H9 (cell line): ENCODE results near the gene KRTAP5-10. TPM values are rescaled to one million over a fixed set of nuclear protein-coding genes. Genes with fewer than 3 reads are reported as not detected.
A peak's percentile ranks its signal among the peaks of the same experiment; 100 is the strongest.
"Not testable (repeated sequence)": the region's sequence is repeated elsewhere in the genome, so short reads cannot be mapped to it uniquely, and the experiment has no call there.

Experiments used
- DNase-seq: peaks from one replicate; pipeline ENCODE4 v3.0.0-alpha.2; 2017
- H2AFZ ChIP-seq: one replicate; pipeline ENCODE4 v1.6.1; 2013; ENCODE audit warnings: mild to moderate bottlenecking, low read length, control low read depth, moderate library complexity
- H2AK5ac ChIP-seq: 2 replicates; pipeline ENCODE4 v1.6.1; 2013; ENCODE audit warnings: low read length, control low read depth, mixed read lengths; ENCODE audit not compliant: insufficient read length
- H2BK120ac ChIP-seq: one replicate; pipeline ENCODE4 v1.6.1; 2013; ENCODE audit warnings: low read depth, mild to moderate bottlenecking, low read length, control low read depth, inconsistent platforms; ENCODE audit not compliant: poor library complexity, severe bottlenecking
- H2BK12ac ChIP-seq: 2 replicates; pipeline ENCODE4 v1.6.1; 2013; ENCODE audit warnings: low read length, control low read depth, mixed read lengths, low read depth; ENCODE audit not compliant: insufficient read length
- H2BK15ac ChIP-seq: 2 replicates; pipeline ENCODE4 v1.6.1; 2013; ENCODE audit warnings: low read depth, low read length, control low read depth
- H2BK20ac ChIP-seq: one replicate; pipeline ENCODE4 v1.6.1; 2013; ENCODE audit warnings: low read depth, mild to moderate bottlenecking, low read length, control low read depth, inconsistent platforms; ENCODE audit not compliant: poor library complexity, severe bottlenecking
- H2BK5ac ChIP-seq: 2 replicates; pipeline ENCODE4 v1.6.1; 2013; ENCODE audit warnings: low read length, control low read depth, mixed read lengths; ENCODE audit not compliant: insufficient read length
- H3K14ac ChIP-seq: 2 replicates; pipeline ENCODE4 v1.6.1; 2013; ENCODE audit warnings: low read length, control low read depth; ENCODE audit not compliant: insufficient read depth
- H3K18ac ChIP-seq: 2 replicates; pipeline ENCODE4 v1.6.1; 2013; ENCODE audit warnings: low read depth, mild to moderate bottlenecking, mixed read lengths, low read length, control low read depth; ENCODE audit not compliant: insufficient read length
- H3K23ac ChIP-seq: 2 replicates; pipeline ENCODE4 v1.6.1; 2013; ENCODE audit warnings: low read length, control low read depth, mixed read lengths, low read depth; ENCODE audit not compliant: insufficient read length
- H3K23me2 ChIP-seq: 2 replicates; pipeline ENCODE4 v1.6.1; 2013; ENCODE audit warnings: low read depth, mild to moderate bottlenecking, mixed read lengths, low read length, control low read depth; ENCODE audit not compliant: insufficient read length, poor library complexity, severe bottlenecking
- H3K27ac ChIP-seq: 2 replicates; pipeline ENCODE4 v1.5.1; 2013; ENCODE audit warnings: low read length, control low read depth, mixed read lengths, low read depth; ENCODE audit not compliant: insufficient read length
- H3K27me3 ChIP-seq: 2 replicates; pipeline ENCODE4 v1.6.1; 2013; ENCODE audit warnings: low read length, control low read depth, inconsistent platforms; ENCODE audit not compliant: insufficient read depth
- H3K4ac ChIP-seq: 2 replicates; pipeline ENCODE4 v1.6.1; 2013; ENCODE audit warnings: low read depth, mild to moderate bottlenecking, control low read depth, inconsistent platforms, low read length, moderate library complexity
- H3K4me1 ChIP-seq: 2 replicates; pipeline ENCODE4 v1.6.1; 2013; ENCODE audit warnings: low read length, control low read depth, inconsistent platforms; ENCODE audit not compliant: insufficient read depth
- H3K4me2 ChIP-seq: 2 replicates; pipeline ENCODE4 v1.6.1; 2013; ENCODE audit warnings: low read length, control low read depth, mixed read lengths; ENCODE audit not compliant: insufficient read length, insufficient read depth
- H3K56ac ChIP-seq: 2 replicates; pipeline ENCODE4 v1.6.1; 2013; ENCODE audit warnings: low read depth, mild to moderate bottlenecking, mixed read lengths, low read length, control low read depth; ENCODE audit not compliant: insufficient read length
- H3K79me1 ChIP-seq: 2 replicates; pipeline ENCODE4 v1.6.1; 2013; ENCODE audit warnings: low read depth, mild to moderate bottlenecking, moderate library complexity, low read length, control low read depth, inconsistent platforms; ENCODE audit not compliant: insufficient read depth, poor library complexity, severe bottlenecking
- H3K79me2 ChIP-seq: 2 replicates; pipeline ENCODE4 v1.6.1; 2013; ENCODE audit warnings: low read length, control low read depth, inconsistent platforms; ENCODE audit not compliant: insufficient read depth
- H3K9ac ChIP-seq: 2 replicates; pipeline ENCODE4 v1.6.1; 2013; ENCODE audit warnings: low read length, control low read depth, mixed read lengths; ENCODE audit not compliant: insufficient read length; ENCODE audit errors: extremely low read depth
- H3K9me3 ChIP-seq: one replicate; pipeline ENCODE4 v1.6.1; 2013; ENCODE audit warnings: low read depth, low read length, inconsistent platforms; ENCODE audit not compliant: control insufficient read depth
- H3T11ph ChIP-seq: one replicate; pipeline ENCODE4 v1.6.1; 2013; ENCODE audit warnings: mild to moderate bottlenecking, low read length, control low read depth, inconsistent platforms
- H4K20me1 ChIP-seq: one replicate; pipeline ENCODE4 v1.6.1; 2013; ENCODE audit not compliant: control insufficient read depth, insufficient read length, insufficient read depth
- H4K5ac ChIP-seq: 2 replicates; pipeline ENCODE4 v1.6.1; 2013; ENCODE audit warnings: low read depth, mild to moderate bottlenecking, mixed read lengths, low read length, control low read depth; ENCODE audit not compliant: insufficient read length
- H4K8ac ChIP-seq: replicated peaks from 2 replicates; pipeline ENCODE4 v1.6.1; 2013; ENCODE audit warnings: low read length, control low read depth, mixed read lengths, low read depth; ENCODE audit not compliant: insufficient read length
- H4K91ac ChIP-seq: 2 replicates; pipeline ENCODE4 v1.6.1; 2013; ENCODE audit warnings: low read depth, mild to moderate bottlenecking, moderate library complexity, mixed read lengths, low read length, control low read depth; ENCODE audit not compliant: insufficient read length
- H3K27ac Mint-ChIP-seq, 3 experiments: 2 replicates in 2 of 3; 3 replicates in 1 of 3; pipeline ENCODE4 v1.8.0; 2020 to 2021; ENCODE audit warnings: mixed read lengths in 3 of 3, mild to moderate bottlenecking in 1 of 3, moderate library complexity in 1 of 3
- H3K27me3 Mint-ChIP-seq: 2 replicates; pipeline ENCODE4 v1.8.0; 2021; ENCODE audit warnings: low read depth, mild to moderate bottlenecking, moderate library complexity, mixed read lengths
- H3K36me3 Mint-ChIP-seq, 3 experiments: 2 replicates in 2 of 3; 3 replicates in 1 of 3; pipeline ENCODE4 v1.8.0; 2020 to 2021; ENCODE audit warnings: low read depth in 3 of 3, mixed read lengths in 3 of 3; ENCODE audit not compliant: insufficient read depth in 1 of 3
- H3K4me1 Mint-ChIP-seq, 2 experiments: 2 replicates each; pipeline ENCODE4 v1.8.0; 2020; ENCODE audit warnings: mixed read lengths in 2 of 2
- H3K4me3 Mint-ChIP-seq, 2 experiments: 2 replicates in 1 of 2; 3 replicates in 1 of 2; pipeline ENCODE4 v1.8.0; 2020 to 2021; ENCODE audit warnings: mild to moderate bottlenecking in 2 of 2, mixed read lengths in 2 of 2, moderate library complexity in 1 of 2
- H3K9me3 Mint-ChIP-seq, 2 experiments: 2 replicates in 1 of 2; 3 replicates in 1 of 2; pipeline ENCODE4 v1.8.0; 2020; ENCODE audit warnings: mild to moderate bottlenecking in 2 of 2, mixed read lengths in 2 of 2, moderate library complexity in 1 of 2
- WGBS: extraction: QIAGEN DNeasy Blood & Tissue Kit; methylation state at CpG from one replicate; pipeline ENCODE4 v1.1.7; 2013; ENCODE audit warnings: missing lambda C conversion rate, low lambda C conversion rate, mixed read lengths; ENCODE audit not compliant: insufficient read length; ENCODE audit errors: extremely low coverage; 5-methylcytosine and 5-hydroxymethylcytosine counted together
- total RNA-seq: library from RNA; stranded (reverse); gene quantifications from 2 replicates; pipeline ENCODE4 v1.2.1, GENCODE V29; 2021
- TF ChIP-seq, protein P1 (sequence below): fragments of 200-600 bp; sonication (generic); conservative IDR thresholded peaks from 3 replicates; pipeline ENCODE4 v1.8.0; 2021; ENCODE audit warnings: antibody characterized with exemption, mild to moderate bottlenecking

The KRTAP5-10 gene
- total RNA-seq, 1 experiment from 2014 or later, result not detected

GRCh38 chr11:71539017-71539416, 26.3 kb upstream of the KRTAP5-10 start:
- Histone ChIP-seq H2BK12ac (no peak overlapping the region), H2BK120ac (no peak overlapping the region), H3K79me2 (no peaks in the 10 kb centered on the region), H2BK20ac (no peak overlapping the region), H3K4ac (no peak overlapping the region), H3K9ac (no peak overlapping the region), H4K20me1 (no peaks in the 10 kb centered on the region), H3K56ac (no peak overlapping the region), H2AK5ac (no peak overlapping the region), H3K27me3 (no peaks in the 10 kb centered on the region), H2AFZ (no peak overlapping the region), H3K9me3 (no peaks in the 10 kb centered on the region), H4K8ac (no peak overlapping the region), H3K23me2 (no peaks in the 10 kb centered on the region), H2BK15ac (no peak overlapping the region), H3K4me1 (no peaks in the 10 kb centered on the region), H3K23ac (no peak overlapping the region), H3K79me1 (no peaks in the 10 kb centered on the region), H3K14ac (no peak overlapping the region), H2BK5ac (no peak overlapping the region), H3T11ph (no peak overlapping the region), H3K27ac (no peak overlapping the region), H3K4me2 (no peak overlapping the region), H3K18ac (no peak overlapping the region), H4K5ac (no peak overlapping the region), H4K91ac (no peak overlapping the region)
- 0 out of 7 replicates have a peak overlapping the region, but pooled peaks of 1 of the 3 experiments have one; percentile 74 for H3K27ac Mint-ChIP-seq
- TF ChIP-seq, protein P1, sequence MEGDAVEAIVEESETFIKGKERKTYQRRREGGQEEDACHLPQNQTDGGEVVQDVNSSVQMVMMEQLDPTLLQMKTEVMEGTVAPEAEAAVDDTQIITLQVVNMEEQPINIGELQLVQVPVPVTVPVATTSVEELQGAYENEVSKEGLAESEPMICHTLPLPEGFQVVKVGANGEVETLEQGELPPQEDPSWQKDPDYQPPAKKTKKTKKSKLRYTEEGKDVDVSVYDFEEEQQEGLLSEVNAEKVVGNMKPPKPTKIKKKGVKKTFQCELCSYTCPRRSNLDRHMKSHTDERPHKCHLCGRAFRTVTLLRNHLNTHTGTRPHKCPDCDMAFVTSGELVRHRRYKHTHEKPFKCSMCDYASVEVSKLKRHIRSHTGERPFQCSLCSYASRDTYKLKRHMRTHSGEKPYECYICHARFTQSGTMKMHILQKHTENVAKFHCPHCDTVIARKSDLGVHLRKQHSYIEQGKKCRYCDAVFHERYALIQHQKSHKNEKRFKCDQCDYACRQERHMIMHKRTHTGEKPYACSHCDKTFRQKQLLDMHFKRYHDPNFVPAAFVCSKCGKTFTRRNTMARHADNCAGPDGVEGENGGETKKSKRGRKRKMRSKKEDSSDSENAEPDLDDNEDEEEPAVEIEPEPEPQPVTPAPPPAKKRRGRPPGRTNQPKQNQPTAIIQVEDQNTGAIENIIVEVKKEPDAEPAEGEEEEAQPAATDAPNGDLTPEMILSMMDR, result no peak
- no CpG with 5 or more reads among the region's 11 CpGs for WGBS
- DNase-seq, result no peak
- H3K4me3 Mint-ChIP-seq, result no peak overlapping the region
- peaks cover 17% of the 10 kb centered on the region for H3K27me3 Mint-ChIP-seq
- peaks cover 6 to 7% of the 10 kb centered on the region in 2 experiments for H3K9me3 Mint-ChIP-seq
- peaks cover 5 to 12% (median 6%) of the 10 kb centered on the region in 3 experiments; a peak in 6 of 7 replicates for H3K36me3 Mint-ChIP-seq
- peaks cover 11 to 13% of the 10 kb centered on the region in 2 experiments for H3K4me1 Mint-ChIP-seq

DNA sequence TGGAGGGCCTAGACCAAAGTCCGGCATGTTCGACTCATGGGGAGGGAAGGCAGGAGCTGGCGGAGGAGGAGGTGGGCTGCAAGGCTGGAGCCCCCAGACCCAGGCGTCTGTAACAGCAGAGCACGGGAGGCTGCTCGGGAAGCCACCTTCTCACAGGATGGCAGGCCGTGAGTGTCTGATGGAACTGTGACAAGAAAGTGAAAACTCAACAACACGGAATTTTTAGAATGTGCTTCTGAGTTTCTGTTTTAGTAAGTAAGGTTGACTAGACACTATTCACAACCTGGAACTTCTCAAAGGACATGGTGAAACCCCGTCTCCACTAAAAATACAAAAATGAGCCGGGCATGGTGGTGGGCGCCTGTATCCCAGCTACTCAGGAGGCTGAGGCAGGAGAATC, 25.4 kb upstream of the KRTAP5-10 start:
- not testable (repeated sequence) for H3K79me1 ChIP-seq, H3K27ac ChIP-seq, H2BK15ac ChIP-seq, H2AK5ac ChIP-seq, H3K9me3 Mint-ChIP-seq, H4K91ac ChIP-seq, H3K79me2 ChIP-seq, H3K4ac ChIP-seq, H3K4me3 Mint-ChIP-seq, H3K14ac ChIP-seq, H3K4me1 ChIP-seq, H3K27me3 ChIP-seq, H4K20me1 ChIP-seq, H3K23me2 ChIP-seq, H2BK12ac ChIP-seq, H2BK20ac ChIP-seq, H3T11ph ChIP-seq, H4K5ac ChIP-seq, H2BK5ac ChIP-seq, H3K56ac ChIP-seq, H2BK120ac ChIP-seq, DNase-seq, H3K18ac ChIP-seq, H3K9ac ChIP-seq, H3K27ac Mint-ChIP-seq, H3K23ac ChIP-seq, H4K8ac ChIP-seq, H3K4me2 ChIP-seq, H2AFZ ChIP-seq, H3K9me3 ChIP-seq
- H3K27me3 Mint-ChIP-seq, result peaks cover 17% of the 10 kb centered on the region
- WGBS, result no CpG with 5 or more reads among the region's 11 CpGs
- H3K36me3 Mint-ChIP-seq, result peaks cover 5 to 12% (median 6%) of the 10 kb centered on the region in 3 experiments; a peak in 6 of 7 replicates
- peaks cover 21 to 22% of the 10 kb centered on the region in 2 experiments for H3K4me1 Mint-ChIP-seq
